Karpas-422 (cell line): Measurements from ENCODE around the gene ZNF774. TPM values are rescaled to one million over a fixed set of nuclear protein-coding genes. Genes with fewer than 3 reads are reported as not detected.
"Not testable (repeated sequence)": the region's sequence is repeated elsewhere in the genome, so short reads cannot be mapped to it uniquely, and the experiment has no call there.

ENCODE experiments used
- DNase-seq: peaks from one replicate; pipeline ENCODE4 v3.0.0-alpha.2; 2015
- H2AFZ ChIP-seq: fragments of 200-600 bp; sonication (generic); 2 replicates; pipeline ENCODE4 v1.6.1; 2014; ENCODE audit warnings: antibody characterized with exemption, low read length, mixed read lengths
- H3K27ac ChIP-seq: fragments of 200-600 bp; sonication (generic); 2 replicates; pipeline ENCODE4 v1.5.1; 2014; ENCODE audit warnings: mild to moderate bottlenecking, low read length, moderate library complexity
- H3K27me3 ChIP-seq: fragments of 200-600 bp; sonication (generic); 2 replicates; pipeline ENCODE4 v1.6.1; 2014; ENCODE audit warnings: low read length, mixed read lengths
- H3K36me3 ChIP-seq: fragments of 200-600 bp; sonication (generic); 2 replicates; pipeline ENCODE4 v1.6.1; 2014; ENCODE audit warnings: low read length, mixed read lengths; ENCODE audit not compliant: insufficient read depth
- H3K4me1 ChIP-seq: fragments of 200-600 bp; sonication (generic); 2 replicates; pipeline ENCODE4 v1.6.1; 2014; ENCODE audit warnings: mild to moderate bottlenecking, low read length, mixed read lengths
- H3K4me2 ChIP-seq: fragments of 200-600 bp; sonication (generic); 2 replicates; pipeline ENCODE4 v1.6.1; 2014; ENCODE audit warnings: low read length, low read depth, mild to moderate bottlenecking; ENCODE audit not compliant: poor library complexity, severe bottlenecking
- H3K4me3 ChIP-seq: fragments of 200-600 bp; sonication (generic); 2 replicates; pipeline ENCODE4 v1.5.1; 2014; ENCODE audit warnings: mild to moderate bottlenecking, antibody characterized with exemption, low read length, mixed read lengths
- H3K79me2 ChIP-seq: fragments of 200-600 bp; sonication (generic); 2 replicates; pipeline ENCODE4 v1.6.1; 2014; ENCODE audit warnings: mild to moderate bottlenecking, low read length, mixed read lengths
- H3K9ac ChIP-seq: fragments of 200-600 bp; sonication (generic); 2 replicates; pipeline ENCODE4 v1.6.0; 2014; ENCODE audit warnings: low read length
- H3K9me2 ChIP-seq: fragments of 200-600 bp; sonication (generic), shearing (Covaris generic); replicated peaks from 2 replicates; pipeline ENCODE4 v1.6.0; 2014; ENCODE audit warnings: mild to moderate bottlenecking, low read length, moderate library complexity; ENCODE audit not compliant: insufficient read depth
- H3K9me3 ChIP-seq: fragments of 300-700, 200-600 bp; sonication (generic); 2 replicates; pipeline ENCODE4 v1.6.1; 2014; ENCODE audit warnings: low read length, mixed read lengths
- H4K20me1 ChIP-seq: fragments of 200-600 bp; sonication (generic); 2 replicates; pipeline ENCODE4 v1.6.1; 2014; ENCODE audit warnings: mild to moderate bottlenecking, antibody characterized with exemption, low read length, low read depth; ENCODE audit not compliant: insufficient read depth
- total RNA-seq: library from RNA; depleted of rRNA; stranded (reverse); fragments of >200 nt; shearing (Covaris generic); gene quantifications from 2 replicates; pipeline ENCODE4 v1.2.3, GENCODE V29; 2014; ENCODE audit warnings: low replicate concordance

Gene ZNF774
- total RNA-seq, 1 experiment from 2014 or later = 0.34 TPM

DNA sequence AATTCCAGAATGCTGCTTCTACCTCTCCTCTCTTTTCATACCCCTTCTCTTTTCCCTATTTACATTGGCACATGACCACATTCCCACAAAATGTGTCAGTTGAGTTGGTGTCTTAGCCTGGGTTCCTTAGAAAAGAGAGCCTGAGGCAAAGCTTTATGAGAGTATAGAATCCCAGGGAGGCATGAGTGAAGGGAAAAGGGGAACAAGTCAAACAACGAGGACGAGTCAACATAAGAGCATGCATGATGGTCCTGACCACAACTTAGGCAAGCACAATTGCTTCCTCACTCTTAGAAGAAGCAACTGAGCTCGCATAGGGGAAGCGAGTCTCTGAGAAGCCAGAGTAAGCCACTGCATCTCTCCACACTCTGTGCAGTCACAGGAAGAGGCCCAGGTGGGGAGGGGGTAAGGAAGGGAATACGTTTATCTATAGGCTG lies 15.4 kb upstream of the ZNF774 start:
- Histone ChIP-seq H2AFZ (no peak overlapping the region), H4K20me1 (no peaks in the 10 kb centered on the region), H3K27ac (no peak overlapping the region), H3K9ac (no peak overlapping the region), H3K4me2 (no peak overlapping the region), H3K9me2 (no peaks in the 10 kb centered on the region), H3K4me1 (no peaks in the 10 kb centered on the region; the same call in 1 of the 2 replicates), H3K9me3 (no peaks in the 10 kb centered on the region), H3K36me3 (no peaks in the 10 kb centered on the region), H3K4me3 (no peak overlapping the region), H3K27me3 (no peaks in the 10 kb centered on the region), H3K79me2 (no peaks in the 10 kb centered on the region)
- DNase-seq = peak; percentile 47

DNA sequence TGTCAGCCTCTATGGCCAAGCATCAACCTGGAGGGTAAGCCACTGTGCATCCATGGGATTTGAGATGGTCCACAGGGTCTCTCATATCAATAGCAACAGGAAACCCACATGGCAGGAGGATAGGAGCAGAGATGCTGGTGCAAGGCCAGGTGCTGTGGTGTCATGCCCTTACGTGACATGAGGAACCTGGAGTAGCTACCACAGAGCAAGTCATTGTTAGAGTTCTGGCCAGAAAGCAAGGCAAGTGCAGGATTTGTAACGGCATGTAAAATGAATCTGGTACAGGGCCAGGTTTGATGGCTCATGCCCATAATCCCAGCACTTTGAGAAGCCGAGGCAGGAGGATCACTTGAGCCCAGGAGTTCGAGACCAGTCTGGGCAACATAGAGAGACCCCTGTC lies 14.8 kb upstream of the ZNF774 start:
- H3K4me3 ChIP-seq = no peak overlapping the region
- no peak for DNase-seq
- H2AFZ ChIP-seq = peak overlapping the region; percentile 63; the same call in 1 of the 2 replicates
- H3K9me2 ChIP-seq = no peaks in the 10 kb centered on the region
- H3K79me2 ChIP-seq = no peaks in the 10 kb centered on the region
- H3K4me2 ChIP-seq = no peak overlapping the region
- no peak overlapping the region for H3K9ac ChIP-seq
- H3K27ac ChIP-seq = no peak overlapping the region
- H4K20me1 ChIP-seq = no peaks in the 10 kb centered on the region
- no peaks in the 10 kb centered on the region for H3K9me3 ChIP-seq
- no peaks in the 10 kb centered on the region for H3K36me3 ChIP-seq
- no peaks in the 10 kb centered on the region for H3K27me3 ChIP-seq
- H3K4me1 ChIP-seq = no peaks in the 10 kb centered on the region; the same call in 1 of the 2 replicates

DNA sequence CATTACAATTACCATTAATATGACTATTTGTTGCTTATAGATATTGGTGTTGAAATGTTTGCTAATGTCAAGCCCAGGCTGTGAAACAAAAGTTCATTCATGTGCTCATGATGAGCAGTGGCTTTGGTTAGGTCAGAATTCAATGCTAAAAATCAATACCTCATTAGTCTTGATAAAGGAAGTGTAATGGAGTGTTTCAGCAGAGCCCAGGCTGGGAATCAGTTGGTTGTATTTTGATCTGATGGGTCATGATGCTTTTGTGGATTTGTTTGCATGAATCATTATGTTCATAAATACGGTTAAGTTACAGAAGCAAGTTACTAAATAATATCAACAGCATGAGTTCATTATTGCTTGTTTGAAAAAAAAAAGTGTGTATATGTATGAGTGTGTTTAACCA lies 13.6 kb upstream of the ZNF774 start:
- Histone ChIP-seq H3K9me3 (no peaks in the 10 kb centered on the region), H4K20me1 (no peaks in the 10 kb centered on the region), H3K27me3 (no peaks in the 10 kb centered on the region), H3K9me2 (no peaks in the 10 kb centered on the region), H3K36me3 (no peaks in the 10 kb centered on the region), H3K9ac (no peak overlapping the region), H3K79me2 (no peaks in the 10 kb centered on the region), H3K4me2 (no peak overlapping the region), H3K4me1 (peaks cover 2% of the 10 kb centered on the region), H3K4me3 (no peak overlapping the region), H2AFZ (no peak overlapping the region), H3K27ac (no peak overlapping the region)
- DNase-seq = no peak

DNA sequence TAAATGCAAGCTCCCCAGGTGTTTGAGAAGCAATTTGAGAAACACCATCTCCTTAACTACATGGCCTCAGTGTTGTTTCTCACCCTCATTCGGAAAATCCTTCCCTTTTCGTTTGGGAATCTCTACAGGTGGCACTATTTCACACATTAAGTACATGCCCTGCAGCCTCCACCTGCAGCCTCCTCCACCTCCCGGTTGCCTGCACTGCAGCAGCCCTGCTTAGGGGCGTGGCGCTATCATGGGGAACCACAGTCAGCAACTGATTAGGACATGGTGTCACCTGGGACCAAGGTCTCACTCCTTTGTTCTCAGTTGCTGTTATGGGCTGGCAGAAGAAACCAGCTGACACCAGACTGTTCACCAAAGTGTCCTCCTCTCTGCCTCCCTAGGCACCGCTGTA lies 11.7 kb upstream of the ZNF774 start:
- H3K4me2 ChIP-seq = no peak overlapping the region
- H3K9me2 ChIP-seq = no peaks in the 10 kb centered on the region
- no peaks in the 10 kb centered on the region for H3K36me3 ChIP-seq
- H3K4me3 ChIP-seq = no peak overlapping the region
- no peaks in the 10 kb centered on the region for H3K27me3 ChIP-seq
- peaks cover 9% of the 10 kb centered on the region for H3K4me1 ChIP-seq
- DNase-seq = peak; percentile 61
- H3K9me3 ChIP-seq = no peaks in the 10 kb centered on the region
- H2AFZ ChIP-seq = no peak overlapping the region
- no peaks in the 10 kb centered on the region for H3K79me2 ChIP-seq
- H4K20me1 ChIP-seq = no peaks in the 10 kb centered on the region
- no peak overlapping the region for H3K9ac ChIP-seq
- no peak overlapping the region for H3K27ac ChIP-seq

DNA sequence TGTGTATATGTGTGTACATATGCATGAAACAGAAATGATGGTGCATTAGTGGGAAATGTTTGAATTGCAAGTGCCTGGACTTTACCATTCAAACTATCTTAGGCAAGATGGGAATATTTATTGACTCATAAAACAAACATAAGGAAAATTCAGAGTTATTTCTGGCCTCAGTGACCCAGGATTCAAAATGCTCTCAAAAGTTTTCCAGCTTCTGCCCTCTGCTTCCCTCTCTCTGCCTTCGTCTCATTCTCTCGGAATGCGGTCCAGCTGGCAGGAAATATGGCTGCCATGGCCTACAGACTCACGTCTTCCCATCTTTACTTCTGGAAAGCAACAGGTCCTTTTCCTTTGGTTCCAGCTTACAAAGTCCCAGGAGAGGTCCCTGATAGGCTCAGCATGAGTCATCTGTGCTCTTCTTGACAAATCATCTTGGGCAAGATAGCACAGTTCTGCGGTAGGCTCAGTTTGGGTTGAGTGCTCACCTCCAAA lies 8.7 kb upstream of the ZNF774 start:
- Histone ChIP-seq H3K36me3 (no peaks in the 10 kb centered on the region), H3K9ac (no peak overlapping the region), H3K9me2 (no peaks in the 10 kb centered on the region), H3K9me3 (no peaks in the 10 kb centered on the region), H3K4me3 (no peak overlapping the region), H2AFZ (no peak overlapping the region), H3K27me3 (no peaks in the 10 kb centered on the region), H4K20me1 (no peaks in the 10 kb centered on the region), H3K4me2 (no peak overlapping the region), H3K79me2 (no peaks in the 10 kb centered on the region), H3K27ac (no peak overlapping the region), H3K4me1 (peaks cover 9% of the 10 kb centered on the region)
- DNase-seq = peak; percentile 46

DNA sequence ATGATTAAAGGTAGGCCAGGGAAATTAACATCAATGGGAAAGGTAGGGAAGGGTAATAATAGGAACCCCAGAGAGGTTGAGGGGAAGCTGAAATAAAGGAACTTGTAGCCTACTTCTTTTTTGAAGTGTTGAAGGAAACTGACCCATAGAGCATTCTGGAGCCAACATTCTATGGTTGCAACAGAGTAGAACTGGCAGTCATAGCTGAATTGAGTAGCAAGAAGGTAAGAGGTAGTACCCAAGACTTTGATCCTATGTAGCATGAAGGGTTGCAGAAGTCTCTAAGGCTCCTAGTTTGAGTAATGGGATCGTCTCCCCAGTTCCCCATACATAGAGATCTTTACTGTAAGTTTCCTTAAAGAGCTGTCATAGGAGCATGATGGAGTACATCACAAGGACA lies 7.4 kb upstream of the ZNF774 start:
- no peak overlapping the region for H3K4me2 ChIP-seq
- H2AFZ ChIP-seq = no peak overlapping the region
- no peaks in the 10 kb centered on the region for H3K79me2 ChIP-seq

DNA sequence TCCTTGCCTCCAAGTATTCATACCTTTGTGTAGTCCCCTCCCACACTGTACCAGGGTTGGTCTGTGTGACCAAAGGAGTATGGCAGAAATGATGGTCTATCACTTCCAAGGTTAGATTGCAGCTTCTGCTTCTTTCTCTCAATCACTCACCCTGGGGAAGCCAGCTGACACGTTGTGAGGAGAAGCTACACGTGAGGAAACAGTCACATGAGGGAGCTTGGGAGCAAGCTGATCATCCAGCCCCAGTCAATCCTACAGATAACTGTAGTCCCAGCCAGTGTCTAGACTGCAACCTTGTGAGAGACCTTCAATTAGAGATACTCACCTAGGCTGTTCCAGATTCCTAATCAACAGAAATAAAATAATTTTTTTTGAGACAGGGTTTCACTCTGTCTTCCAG lies 6.2 kb upstream of the ZNF774 start:
- no peaks in the 10 kb centered on the region for H3K9me3 ChIP-seq
- H3K27me3 ChIP-seq = no peaks in the 10 kb centered on the region
- H3K9me2 ChIP-seq = no peaks in the 10 kb centered on the region

More for the DNA sequence above, 7.4 kb upstream of the ZNF774 start:
- Histone ChIP-seq H3K4me1 (peaks cover 9% of the 10 kb centered on the region), H3K27me3 (no peaks in the 10 kb centered on the region), H3K9me3 (no peaks in the 10 kb centered on the region), H3K4me3 (no peak overlapping the region), H3K36me3 (no peaks in the 10 kb centered on the region), H3K27ac (no peak overlapping the region), H3K9ac (no peak overlapping the region), H4K20me1 (no peaks in the 10 kb centered on the region), H3K9me2 (no peaks in the 10 kb centered on the region)
- DNase-seq = no peak

DNA sequence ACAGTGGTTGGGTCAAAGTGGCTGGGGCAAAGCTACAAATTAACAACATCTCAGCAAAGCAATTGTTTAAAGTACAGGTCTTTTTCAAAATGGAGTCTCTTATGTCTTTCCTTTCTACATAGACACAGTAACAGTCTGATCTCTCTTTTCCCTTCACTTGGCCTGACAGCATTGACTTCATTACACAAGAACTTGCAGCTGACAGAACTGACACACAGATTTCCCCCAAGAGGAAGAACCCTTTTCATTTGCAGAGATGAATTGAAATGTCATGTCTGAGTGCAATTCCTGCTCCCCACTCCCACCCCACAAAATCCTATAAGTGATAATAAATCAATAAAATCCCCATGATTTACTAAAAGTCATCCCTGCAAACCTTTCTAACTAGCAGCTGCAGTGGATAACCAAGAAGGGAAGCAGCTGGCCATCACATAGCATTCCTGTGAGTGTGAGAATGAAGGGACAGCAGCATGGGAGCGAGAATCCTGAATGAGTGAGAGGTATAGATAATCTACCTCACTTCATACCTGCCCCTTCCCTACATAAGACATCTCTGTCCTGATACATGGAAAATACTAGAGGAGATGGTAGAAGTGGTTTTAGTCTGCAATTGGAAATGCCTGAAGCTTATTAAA lies 4.5 kb upstream of the ZNF774 start:
- not testable (repeated sequence) for H3K9me3 ChIP-seq, H3K4me3 ChIP-seq, H3K4me2 ChIP-seq, H3K27me3 ChIP-seq, H4K20me1 ChIP-seq, H3K36me3 ChIP-seq, H3K79me2 ChIP-seq, H3K9ac ChIP-seq, H2AFZ ChIP-seq, H3K27ac ChIP-seq, H3K9me2 ChIP-seq, DNase-seq
- H3K4me1 ChIP-seq = peaks cover 15% of the 10 kb centered on the region

More for the DNA sequence above, 6.2 kb upstream of the ZNF774 start:
- Histone ChIP-seq H3K4me3 (no peak overlapping the region), H3K4me2 (no peak overlapping the region), H3K9ac (no peak overlapping the region), H2AFZ (no peak overlapping the region), H4K20me1 (no peaks in the 10 kb centered on the region), H3K4me1 (peaks cover 9% of the 10 kb centered on the region), H3K36me3 (no peaks in the 10 kb centered on the region), H3K79me2 (no peaks in the 10 kb centered on the region), H3K27ac (no peak overlapping the region)
- no peak for DNase-seq
